ENCODE results near the gene SSTR3.
"Not testable (repeated sequence)": the region's sequence is repeated elsewhere in the genome, so short reads cannot be mapped to it uniquely, and the experiment has no call there.

Gene SSTR3

DNA sequence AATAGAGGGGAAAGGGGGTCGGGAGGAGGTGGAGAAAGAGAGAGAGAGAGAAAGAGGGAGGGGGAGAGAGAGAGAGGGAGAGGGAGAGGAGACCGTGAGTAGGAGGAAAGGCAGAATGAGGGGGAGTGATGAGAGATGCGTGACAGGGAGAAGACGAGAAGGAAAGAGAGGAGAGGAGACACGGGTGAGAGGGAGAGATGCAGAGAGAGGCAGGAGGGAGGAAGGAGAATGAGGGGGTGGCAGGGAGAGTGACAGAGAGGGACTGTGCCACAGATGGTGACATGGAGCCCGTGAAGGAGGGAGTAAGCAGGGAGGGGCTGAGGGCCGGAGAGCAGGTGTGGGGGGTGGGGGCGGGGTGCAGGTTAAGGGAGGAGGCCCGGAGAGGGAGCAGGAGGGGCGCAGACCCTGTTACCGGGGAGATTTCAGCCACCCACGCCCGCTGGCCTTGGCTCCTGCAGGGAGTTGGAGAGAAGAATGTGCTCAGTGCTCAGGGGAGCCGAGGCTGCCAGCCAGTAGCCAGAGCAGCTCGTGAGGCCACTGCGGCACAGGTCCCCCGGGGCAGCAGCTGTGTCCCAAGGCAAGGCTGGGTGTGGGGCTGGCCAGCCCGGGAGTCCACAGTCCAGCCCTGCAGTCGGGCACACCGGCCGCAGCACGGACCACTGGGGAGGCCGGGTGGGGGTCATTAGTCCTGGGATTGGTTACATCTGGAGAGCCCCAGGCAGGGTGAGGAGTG lies at the start of gene SSTR3:
Gene SSTR3 (minus strand): TSS at position 304 of the 733 bp plus-strand sequence. CDS start 4,674 bp downstream, outside the sequence.
- DNase-seq (ENCODE audit: low read depth in 1 of 2, low spot score in 1 of 2), result no peak

DNA sequence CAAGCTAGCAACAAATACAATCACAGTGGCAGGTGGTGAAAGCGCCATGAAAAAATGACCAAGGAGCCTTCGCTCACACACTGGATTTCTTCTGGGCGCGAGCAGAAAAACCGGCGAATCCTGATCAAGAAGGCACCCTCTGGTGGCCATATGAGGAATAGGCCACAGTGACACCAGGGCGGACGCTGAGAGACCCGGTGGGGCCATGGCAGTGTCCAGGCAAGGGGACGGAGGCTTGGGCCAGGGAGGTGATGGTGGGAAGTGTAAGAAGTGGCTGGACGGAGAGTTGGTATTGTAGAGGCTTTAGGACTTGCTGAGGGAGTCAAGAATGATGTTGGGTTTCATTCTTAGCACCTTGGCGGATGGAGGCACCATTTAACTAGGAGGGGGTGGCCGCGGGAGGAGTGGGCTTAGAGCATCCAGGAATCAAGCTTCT lies 48.6 kb upstream of the SSTR3 start:
- peak in 1 of 2 donors; percentile 36 for DNase-seq (ENCODE audit: low read depth in 1 of 2, low spot score in 1 of 2)

DNA sequence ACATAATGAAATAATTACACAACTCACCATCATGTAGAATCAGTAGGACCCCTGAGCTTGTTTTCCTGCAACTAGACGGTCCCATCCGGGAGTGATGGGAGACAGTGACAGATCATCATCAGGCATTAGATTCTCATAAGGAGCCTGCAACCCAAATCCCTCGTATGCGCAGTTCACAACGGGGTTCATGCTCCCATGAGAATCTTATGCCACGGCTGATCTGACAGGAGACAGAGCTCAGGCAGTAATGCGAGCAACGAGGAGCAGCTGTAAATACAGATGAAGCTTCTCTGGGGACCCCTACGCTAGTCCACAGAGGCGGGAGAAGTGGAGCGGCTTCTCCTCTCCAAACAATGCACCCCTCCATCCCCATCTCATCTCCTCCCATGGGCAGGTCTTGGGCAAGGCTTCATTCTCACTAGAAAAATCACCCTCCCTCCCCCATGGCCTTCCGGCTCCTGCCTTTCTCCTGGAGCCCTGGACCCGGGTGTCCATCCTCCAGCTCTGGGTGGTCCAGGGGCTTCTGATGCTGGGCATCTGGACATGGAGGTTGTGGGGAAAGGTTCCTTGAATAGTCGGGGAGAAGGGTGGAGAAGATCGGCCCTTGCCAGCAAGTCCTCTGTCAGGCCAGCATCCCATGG lies 48.0 kb upstream of the SSTR3 start:
- DNase-seq (ENCODE audit: low read depth in 1 of 2, low spot score in 1 of 2), result no peak

DNA sequence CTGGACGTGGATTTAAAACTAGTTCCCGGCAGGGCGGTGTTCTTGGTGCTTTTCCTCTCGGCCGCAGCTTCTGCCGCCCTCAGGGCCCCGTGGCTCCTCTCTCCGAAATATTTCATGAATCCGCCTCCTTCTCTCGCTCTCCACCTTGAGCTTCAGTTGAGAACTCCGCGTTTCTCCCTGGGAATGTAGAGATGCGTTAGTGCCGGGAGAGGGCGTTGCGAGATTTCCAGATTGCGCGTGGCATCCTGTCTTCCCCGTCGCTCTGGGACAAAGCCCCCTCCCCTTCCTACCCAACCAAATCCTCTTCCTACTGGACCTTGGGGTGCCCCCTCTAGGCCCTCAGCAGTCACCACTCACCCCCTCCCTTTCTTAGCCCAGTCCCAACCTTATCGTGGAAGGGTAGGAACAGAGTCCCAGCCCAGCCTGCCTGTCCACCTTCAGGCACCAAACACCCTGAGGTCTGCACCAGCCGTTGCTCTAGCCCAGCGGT lies 47.3 kb upstream of the SSTR3 start:
- DNase-seq (ENCODE audit: low read depth in 1 of 2, low spot score in 1 of 2), result no peak

DNA sequence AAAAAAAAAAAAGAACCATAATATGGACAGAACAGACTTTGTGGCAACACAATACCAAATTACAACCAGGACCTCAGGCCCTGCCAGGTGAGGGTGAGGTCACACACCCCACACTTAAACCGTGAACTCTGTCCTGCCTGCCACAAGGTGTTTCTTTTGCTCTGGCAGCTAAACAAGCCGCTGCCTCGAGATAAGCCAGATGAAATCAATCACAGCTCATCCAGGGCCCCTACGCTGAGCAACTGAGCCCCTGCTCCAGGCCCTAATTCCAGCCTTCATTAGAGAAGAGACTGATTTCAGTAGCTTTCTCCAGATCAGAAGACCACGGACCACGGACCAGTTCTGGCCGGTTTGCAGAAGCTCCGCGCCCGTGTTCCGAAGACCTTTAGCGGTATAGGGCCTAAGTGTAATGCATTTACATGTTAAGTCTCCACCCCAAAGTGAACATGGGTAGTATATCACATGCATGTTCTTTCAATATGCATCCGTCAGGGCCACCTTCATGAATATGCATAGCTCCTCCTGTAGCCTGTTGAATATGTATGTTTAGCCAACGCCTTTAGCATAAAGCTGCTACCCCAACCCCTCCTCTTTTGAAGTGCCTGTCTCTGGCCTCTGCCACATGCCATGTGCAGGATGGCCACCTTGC lies 46.6 kb upstream of the SSTR3 start:
- DNase-seq (ENCODE audit: low read depth in 1 of 2, low spot score in 1 of 2), result no peak

DNA sequence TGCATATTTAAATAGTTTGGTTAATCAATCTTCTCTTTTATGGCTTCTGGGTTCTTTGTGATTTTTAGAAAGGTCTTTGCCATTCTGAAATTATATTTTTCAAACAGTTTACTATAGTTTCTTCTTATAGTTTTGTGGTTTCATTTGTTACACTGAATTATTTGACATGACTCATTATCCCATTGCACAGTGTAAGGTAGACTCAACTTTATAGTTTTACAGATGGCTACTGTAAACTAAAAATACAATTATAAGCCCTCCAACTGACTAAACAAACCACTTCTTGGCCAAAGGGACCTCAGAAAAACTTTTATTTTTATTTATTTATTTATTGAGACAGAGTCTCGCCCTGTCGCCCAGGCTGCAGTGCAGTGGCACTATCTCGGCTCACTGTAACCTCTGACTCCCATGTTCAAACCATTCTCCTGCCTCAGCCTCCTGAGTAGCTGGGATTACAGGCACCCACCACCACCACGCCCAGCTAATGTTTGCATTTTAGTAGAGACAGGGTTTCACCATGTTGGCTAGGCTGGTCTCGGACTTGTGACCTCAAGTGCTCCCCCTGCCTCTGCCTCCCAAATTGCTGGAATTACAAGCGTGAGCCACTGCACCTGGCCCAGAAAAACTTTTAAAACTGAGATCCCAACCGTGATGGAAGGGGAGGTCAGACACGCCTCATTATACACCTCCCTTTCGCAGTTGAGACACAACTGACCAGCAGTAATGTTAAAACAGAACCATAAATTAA lies 45.9 kb upstream of the SSTR3 start:
- DNase-seq (ENCODE audit: low read depth in 1 of 2, low spot score in 1 of 2), result no peak

DNA sequence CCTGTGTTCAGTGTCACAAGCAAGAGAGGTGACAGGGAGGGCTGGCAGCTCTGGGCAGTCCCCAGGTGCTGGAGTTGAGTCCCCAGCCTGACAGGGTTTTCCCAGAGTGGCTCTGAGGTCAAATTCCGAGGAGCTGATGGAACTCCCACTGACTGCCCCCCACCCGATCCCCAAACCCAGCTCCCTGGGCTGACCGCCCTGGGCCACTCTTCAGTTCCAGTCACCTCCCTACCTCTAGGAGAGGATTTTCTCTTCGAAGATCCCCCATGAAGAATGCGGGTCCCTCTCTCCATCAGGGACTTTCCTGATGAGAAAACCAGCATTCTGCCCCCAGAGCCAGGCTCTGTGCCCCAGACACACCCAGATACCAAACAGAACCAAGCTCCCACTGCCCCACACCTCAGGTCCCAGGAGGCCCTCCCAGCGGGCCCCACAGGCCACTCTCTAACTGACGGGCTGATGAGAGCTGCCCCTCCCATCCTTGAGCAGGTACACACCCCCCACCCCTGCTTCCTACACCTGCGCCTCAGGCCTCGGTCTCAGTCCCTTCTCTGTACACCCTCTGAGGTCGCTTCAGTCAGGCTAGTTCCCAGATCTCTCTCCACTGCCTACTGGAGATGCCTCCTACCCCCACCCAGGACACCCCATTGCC lies 43.9 kb upstream of the SSTR3 start:
- no peak for DNase-seq (ENCODE audit: low read depth in 1 of 2, low spot score in 1 of 2)

DNA sequence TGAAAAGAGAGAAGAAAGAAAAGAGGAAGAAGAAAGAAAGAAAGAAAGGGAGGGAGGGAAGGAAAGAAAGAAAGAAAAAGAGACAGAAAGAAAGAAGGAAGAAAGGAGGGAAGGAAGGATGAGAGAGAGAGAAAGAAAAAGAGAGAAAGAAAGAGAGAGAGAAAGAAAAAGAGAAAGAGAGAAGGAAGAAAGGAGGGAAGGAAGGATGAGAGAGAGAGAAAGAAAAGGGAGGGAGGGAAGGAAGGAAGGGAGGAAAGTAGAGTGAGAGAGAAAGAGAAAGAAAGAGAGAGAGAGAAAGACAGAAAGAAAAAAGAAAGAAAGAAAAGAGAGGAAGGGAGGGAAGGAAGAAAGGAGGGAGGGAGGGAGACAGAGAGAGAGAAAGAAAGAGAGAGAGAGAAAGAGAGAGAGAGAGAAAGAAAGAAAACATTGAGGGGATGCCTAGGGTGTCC lies 43.3 kb upstream of the SSTR3 start:
- no peak for DNase-seq (ENCODE audit: low read depth in 1 of 2, low spot score in 1 of 2)

DNA sequence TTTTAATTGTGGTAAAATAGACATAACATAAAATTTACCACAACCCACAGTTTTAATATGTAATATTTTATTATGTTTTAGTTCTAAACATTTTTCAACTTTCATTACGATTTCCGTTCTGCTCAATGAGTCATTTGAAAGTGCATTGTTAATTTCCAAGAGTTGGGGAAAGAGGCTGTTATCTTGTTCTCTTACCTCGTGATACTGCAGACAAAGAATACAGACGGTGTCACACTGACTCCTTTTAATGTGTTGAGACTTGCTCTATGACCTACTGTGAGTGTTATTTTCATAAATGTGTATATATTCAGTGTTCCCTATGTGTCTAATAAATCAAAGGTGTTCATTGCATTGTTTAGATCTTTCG lies 42.6 kb upstream of the SSTR3 start:
- DNase-seq (ENCODE audit: low read depth in 1 of 2, low spot score in 1 of 2), result no peak

DNA sequence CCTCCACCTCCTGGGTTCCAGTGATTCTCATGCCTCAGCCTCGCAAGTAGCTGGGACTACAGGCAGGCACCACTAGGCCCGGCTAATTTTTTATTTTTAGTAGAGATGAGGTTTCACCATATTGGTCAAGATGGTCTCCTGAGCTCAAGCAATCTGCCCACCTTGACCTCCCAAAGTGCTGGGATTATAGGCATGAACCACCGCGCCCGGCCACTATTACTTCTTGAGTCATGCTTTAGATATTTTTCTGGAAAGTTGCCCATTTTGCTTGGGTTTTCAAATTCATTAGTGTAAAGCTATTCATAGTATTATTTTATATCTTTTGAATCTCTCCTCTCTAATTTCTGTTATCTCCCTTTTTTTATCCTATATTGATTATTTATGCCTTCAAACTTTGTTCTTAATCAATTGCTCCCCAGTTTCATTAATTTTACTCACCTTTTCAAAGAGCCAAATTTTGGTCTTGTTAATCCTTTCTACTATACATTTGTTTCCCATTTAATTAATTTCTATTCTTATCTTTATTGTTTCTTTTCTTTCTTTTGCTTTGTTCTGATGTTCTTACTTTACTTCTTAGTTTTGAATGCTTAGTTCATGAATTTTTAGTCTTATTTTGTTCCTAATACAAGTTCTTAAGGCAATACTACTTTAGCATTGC lies 42.1 kb upstream of the SSTR3 start:
- DNase-seq (ENCODE audit: low read depth in 1 of 2, low spot score in 1 of 2), result no peak

DNA sequence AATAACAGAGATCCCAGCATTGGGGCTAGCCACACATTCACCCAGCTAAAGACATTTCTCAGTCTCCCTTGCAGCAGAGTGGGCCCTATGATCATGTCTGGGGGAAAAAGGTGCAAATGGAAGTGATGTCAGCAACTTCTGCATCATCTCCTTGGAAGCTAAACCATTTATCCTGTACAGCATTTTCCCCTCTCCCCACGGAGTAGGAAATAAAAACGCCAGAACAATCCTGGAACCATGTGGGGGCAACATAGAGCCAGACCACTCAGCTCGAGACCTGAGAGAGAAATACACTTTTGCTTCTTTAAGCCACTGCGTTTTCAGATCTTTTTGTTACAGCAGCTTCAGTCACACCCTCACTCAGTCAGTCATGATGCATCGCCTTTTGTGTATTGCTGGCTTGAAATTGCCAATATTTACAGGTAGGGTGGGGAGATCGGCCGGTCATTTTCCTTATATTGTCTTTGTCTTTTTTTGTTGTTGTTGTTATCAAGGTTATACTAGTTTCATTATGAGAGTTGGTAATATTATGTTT lies 40.9 kb upstream of the SSTR3 start:
- DNase-seq (ENCODE audit: low read depth in 1 of 2, low spot score in 1 of 2), result no peak

DNA sequence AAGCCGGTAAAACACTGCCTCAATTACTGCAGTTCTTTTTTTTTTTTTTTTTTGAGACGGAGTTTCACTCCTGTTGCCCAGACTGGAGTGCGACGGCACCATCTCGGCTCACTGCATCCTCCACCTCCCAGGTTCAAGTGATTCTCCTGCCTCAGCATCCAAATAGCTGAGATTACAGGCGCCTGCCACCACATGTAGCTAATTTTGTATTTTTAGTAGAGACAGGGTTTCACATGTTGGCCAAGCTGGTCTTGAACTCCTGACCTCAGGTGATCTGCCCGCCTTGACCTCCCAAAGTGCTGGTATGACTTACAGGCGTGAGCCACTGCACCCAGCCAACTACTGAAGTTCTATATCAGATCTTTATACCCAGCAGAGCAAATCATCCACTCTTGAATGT lies 39.6 kb upstream of the SSTR3 start:
- not testable (repeated sequence) for DNase-seq (ENCODE audit: low read depth in 1 of 2, low spot score in 1 of 2)

DNA sequence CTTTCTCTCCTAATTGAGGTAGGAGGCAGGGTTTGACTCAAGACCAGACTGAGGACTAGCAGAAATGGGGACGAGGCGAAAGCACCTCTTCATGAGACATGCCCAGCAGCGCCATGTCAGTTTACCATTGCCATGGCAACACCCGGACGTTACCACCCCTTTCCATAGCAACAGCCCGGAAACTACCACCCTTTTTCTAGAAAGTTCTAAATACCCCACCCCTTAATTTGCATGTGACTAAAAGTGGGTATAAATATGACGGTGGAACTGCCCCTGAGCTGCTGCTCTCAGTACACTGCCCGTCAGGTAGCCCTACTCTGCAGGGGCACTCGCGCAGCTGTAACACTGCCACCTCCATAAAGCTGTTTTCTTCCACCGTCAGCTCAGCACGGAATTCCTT lies 37.7 kb upstream of the SSTR3 start:
- DNase-seq (ENCODE audit: low read depth in 1 of 2, low spot score in 1 of 2), result no peak

DNA sequence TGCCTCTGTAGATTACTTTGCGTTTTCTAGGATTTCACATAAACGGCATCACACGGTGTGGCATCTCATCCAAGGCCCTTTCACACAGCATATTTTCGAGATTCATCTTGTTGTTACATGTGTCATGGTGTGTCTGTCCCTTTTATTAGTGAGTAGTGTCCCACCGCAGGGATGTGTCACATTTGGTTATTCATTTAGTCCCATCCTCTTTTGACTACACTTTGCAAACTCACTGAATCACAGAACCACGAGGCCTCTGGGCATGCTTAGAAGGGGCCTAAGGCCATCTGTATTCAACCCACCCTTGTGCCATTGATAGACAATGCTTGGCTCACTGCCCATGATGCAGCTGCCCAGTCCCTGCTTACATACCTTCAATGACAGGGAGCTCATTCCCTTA lies 36.0 kb upstream of the SSTR3 start:
- DNase-seq (ENCODE audit: low read depth in 1 of 2, low spot score in 1 of 2), result no peak

DNA sequence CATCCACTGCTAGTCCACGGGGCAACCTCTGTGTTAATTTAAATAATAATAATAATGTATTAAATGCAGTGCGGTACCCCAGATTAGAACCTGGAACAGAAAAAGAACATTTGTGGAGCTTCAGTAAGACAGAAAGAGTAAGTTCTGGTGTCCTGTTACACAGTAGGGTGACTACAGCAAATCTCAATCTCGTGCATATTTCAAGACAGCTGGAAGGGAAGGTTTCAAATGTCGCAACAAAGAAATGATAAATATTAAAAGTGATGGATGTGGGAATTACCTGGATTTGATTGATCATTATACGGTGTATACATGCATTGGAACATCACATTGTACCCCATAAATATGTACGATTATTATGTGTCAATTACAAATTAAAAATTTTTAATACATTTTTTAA lies 33.5 kb upstream of the SSTR3 start:
- no peak for DNase-seq (ENCODE audit: low read depth in 1 of 2, low spot score in 1 of 2)

DNA sequence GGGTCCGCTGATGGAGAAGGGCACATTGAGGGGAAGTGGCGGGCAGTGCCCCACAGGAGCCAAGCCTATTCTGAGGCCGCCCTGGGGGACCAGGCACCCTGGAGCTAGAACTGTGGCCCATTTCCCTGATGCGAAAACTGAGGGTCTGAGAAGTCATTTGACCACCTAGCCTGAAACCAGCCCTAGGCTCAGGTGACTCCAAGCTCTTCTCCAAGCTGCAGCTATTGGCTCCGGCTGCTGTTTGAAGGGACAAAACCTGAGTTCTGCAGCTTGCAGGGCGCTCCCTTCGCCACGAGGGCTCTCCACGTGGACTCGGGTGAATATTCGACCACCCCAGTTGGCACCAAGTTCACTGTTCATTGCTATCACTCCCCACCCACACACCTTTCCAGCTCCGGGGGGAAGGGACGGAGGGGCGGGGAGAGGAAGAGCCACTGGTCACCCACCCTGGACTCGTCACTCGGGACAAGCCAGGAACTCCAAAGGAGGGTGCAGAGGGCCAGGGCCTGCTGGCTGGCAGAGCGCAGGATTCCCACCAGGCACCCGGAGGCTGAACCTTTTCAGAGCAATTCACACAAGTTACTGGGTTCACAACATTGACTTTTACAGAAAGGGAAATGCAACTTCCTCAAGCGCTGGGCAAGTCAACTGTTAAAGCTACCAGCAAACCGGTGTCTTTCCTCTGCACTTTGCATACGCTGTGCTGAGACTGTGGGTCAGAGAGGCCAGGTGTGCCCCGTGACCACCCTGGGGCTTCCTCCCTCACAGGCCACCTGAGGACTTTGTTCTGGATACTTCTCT lies 32.8 kb upstream of the SSTR3 start:
- DNase-seq (ENCODE audit: low read depth in 1 of 2, low spot score in 1 of 2), result no peak

DNA sequence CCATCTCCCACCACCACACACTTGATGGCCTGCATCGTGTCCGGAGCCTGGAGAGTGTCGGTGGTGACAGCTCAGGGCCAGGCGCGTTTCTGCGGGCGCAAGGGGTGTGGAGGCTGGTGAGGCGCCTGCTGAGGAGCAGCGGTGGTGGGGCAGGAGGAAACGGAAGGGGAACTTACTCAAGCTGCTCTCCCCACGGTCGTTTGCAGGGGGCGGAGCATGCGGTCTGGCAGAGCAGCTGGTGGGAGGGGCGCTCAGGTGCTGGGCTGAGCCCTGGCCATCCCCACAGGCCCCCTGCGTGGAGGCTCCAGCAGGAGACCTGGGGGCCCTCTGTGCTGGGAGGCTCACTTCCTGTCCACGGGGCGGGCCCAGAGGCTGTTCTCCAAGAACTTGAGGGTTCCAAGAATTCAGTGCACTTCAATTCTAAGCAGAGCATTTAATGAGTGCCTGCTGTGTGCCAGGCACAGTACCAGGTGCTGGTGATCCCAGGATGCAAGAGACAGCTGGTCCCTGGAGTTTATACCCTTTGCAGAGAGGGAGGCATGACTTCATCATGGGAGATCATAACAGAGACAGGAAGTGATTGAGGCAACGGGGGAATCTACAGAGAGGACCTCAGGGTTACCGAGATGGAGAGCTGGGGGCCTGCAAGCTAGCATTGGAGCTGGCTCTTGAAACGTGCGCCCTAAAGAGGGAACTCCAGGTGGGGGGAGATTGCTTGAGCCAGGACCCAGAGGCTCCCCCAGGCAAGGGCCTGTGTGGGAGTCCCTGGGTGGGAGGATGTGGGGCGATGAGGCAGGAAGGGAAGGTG lies 32.0 kb upstream of the SSTR3 start, which contains the start of gene RAC2:
Gene RAC2 (minus strand): TSS at position 156 of the 808 bp plus-strand sequence. CDS start 121 bp downstream, at position 35.
- DNase-seq (ENCODE audit: low read depth in 1 of 2, low spot score in 1 of 2), result peak; percentile 81

DNA sequence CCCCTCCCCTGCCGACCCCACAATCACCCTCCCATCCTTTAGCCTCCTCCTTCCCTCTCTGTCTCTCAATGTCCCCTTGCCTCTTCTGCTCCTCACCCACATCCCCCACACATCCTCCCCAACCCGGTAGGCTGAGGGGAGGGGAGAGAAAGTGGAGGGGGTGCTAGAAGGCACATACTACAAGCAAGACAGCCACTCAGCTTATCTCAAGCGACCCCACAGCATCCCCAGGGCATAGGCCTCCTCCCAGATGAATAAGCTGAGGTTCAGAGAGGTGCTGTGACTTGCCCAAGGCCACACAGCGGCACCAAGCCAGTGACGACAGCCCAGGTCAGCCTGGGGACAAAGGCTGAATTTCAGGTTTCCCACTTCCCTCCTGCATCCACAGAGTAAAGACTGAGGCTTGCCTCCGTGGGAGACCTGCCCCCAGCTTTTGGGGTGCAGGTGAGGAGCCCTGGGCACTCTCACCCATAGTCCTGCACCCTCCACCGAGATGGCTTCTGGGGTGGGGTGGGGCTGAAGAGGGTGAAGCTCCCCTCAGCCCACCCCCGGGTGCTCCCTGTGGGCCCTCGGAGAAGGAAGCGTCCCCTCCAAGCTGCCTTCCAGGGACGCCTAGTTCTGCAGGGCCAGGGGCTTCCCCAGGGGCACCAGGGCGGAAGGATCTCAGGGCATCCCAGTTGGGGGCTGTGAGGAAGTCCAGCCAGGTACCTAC lies 31.3 kb upstream of the SSTR3 start:
- no peak for DNase-seq (ENCODE audit: low read depth in 1 of 2, low spot score in 1 of 2)
